B cell (primary cell): Measurements from ENCODE around the gene MRPS9.

Experiments used
- EZH2 ChIP-seq: IDR thresholded peaks from 2 replicates; pipeline ENCODE4 v1.6.1; 2012; ENCODE audit warnings: borderline replicate concordance, low read depth, mild to moderate bottlenecking, moderate library complexity, low read length; ENCODE audit not compliant: insufficient read depth, poor library complexity, severe bottlenecking
- TF ChIP-seq, protein P1 (sequence below): fragments of 200-600 bp; IDR thresholded peaks from one replicate; pipeline ENCODE4 v1.8.0; 2022; ENCODE audit warnings: antibody characterized with exemption, mild to moderate bottlenecking

DNA sequence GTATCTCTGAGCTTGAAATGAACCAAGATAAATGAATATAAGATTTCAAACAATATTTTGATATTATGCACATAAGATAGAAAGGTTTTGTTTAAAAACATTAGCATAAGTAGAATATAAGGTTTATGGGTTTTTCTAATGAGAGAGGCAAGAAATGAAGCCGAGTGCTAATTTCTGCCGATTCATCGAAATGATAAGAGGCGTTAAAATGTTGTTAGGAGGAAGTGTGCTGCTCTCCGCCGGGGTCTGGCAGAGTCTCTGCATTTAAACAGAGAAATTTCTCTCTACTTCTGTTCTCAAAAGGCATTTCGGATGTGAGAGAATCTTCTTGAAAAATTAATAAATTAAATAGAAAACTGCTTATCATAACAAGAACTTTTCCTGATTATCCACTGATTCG, 83.6 kb downstream of the MRPS9 start:
- TF ChIP-seq, protein P1, sequence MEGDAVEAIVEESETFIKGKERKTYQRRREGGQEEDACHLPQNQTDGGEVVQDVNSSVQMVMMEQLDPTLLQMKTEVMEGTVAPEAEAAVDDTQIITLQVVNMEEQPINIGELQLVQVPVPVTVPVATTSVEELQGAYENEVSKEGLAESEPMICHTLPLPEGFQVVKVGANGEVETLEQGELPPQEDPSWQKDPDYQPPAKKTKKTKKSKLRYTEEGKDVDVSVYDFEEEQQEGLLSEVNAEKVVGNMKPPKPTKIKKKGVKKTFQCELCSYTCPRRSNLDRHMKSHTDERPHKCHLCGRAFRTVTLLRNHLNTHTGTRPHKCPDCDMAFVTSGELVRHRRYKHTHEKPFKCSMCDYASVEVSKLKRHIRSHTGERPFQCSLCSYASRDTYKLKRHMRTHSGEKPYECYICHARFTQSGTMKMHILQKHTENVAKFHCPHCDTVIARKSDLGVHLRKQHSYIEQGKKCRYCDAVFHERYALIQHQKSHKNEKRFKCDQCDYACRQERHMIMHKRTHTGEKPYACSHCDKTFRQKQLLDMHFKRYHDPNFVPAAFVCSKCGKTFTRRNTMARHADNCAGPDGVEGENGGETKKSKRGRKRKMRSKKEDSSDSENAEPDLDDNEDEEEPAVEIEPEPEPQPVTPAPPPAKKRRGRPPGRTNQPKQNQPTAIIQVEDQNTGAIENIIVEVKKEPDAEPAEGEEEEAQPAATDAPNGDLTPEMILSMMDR = no peak
- no peak for TF ChIP-seq EZH2
